ENCODE results near the gene RELCH.

Gene RELCH

DNA sequence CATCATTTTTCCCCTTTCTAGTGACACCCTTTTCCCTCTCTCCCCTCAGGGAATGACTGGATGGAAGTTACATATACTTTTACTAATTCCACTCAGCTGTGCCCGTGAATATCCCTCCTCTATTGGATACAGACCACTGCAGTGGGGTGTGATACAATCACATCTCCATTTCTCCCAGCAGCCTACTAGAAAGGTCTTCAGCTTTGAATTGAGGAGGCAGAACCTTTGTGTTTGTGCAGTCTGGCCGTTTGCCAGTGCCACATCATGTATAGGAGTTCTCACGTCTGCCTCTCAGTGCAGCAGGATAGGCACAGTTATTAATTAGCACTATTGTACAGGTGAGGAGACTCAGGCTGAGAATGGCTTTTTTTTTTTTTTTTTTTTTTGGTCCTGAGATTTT is 154.4 kb downstream of the RELCH start:
- DNase-seq (ENCODE audit: low read depth) = no peak

DNA sequence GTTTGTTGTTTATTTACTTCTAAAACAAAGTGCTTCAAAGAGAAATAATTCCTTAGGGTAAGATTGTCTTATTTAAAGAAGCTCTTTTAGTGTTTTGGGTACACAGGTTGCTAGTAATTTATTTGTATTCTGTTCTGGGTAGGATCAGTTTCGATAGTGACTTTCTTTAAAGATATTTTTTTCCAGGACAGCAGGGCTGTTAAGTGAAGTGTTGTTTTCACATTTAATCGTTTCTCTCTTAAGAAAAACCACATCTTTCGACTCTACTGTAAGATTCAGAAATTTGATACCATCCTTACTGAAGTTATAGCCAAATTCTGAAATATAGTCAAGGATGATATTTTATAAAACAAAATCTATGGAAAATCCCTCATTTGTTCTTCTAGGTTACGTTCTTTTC is 155.8 kb downstream of the RELCH start:
- no peak for DNase-seq (ENCODE audit: low read depth)

DNA sequence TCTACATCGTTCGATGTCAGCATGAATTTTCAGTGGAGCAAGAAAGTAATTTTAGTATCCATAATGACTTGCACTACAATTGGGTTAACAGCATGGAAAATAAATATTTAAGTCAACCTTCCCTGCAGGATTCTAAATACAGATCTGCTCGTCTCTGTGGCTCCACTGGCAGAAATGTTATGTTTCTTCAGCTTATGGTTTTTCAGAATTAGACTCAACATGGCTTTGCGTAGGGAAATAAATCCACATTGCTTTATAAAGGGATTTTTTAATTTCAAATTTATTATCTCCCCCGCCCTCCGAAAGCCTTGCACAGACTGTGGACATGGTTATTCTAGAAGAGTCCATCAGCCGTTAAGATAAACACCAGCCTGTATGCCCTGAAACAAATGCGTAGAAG is 156.3 kb downstream of the RELCH start:
- no peak for DNase-seq (ENCODE audit: low read depth)

DNA sequence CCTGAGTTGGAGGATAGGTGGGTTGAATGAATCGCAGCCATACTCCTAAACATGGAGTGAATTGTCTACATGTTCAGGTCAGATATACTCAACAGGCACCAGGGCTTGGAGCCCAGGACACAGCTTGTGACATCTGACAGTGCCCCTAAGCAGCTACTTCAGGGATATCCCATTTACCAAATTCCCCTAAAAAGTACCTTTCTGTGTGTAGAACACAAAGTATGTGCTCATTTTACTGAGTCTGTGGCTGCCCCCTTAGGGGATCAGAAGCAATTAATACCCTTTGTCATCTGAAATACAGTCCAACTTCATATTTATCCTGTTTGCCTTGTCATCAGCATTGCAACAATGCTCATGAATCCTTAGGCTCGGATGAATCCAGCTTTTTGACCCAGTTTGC is 158.9 kb downstream of the RELCH start:
- no peak for DNase-seq (ENCODE audit: low read depth)

DNA sequence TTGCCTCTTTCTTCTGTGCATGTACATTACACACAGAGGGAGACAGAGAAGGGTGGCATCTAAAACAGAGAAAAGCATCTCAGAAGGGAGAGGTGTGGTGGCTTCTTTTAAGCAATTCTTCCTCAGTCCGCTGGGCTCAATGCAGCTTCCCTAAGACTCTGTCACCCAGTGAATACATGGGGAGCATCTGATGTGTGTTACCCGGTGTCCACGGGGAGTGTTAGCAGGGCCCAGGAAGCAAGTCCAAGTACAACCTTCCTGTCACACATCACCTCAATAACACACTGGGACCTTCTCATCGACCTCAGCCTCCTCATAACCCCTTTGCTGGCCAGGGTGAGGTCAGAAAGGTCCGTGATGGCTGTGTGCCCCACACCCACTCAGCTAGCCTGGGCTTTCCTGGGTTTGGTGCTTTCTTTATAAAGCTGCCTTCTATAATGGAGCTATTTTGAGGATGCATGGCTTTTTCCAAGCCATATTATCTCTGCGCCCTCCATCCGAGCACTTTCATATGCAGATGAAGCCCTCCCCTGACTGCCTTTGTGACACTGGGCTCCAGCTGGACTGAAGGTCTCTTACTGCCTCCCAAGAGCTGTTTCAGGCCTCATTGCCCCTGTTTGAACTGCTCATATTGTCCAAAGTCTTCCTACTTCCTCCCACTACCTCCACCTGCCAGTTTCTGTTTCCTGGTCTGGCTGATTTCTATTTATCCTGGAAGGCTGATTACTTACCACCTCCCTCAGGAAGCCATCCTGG is 159.5 kb downstream of the RELCH start:
- DNase-seq (ENCODE audit: low read depth) = no peak

DNA sequence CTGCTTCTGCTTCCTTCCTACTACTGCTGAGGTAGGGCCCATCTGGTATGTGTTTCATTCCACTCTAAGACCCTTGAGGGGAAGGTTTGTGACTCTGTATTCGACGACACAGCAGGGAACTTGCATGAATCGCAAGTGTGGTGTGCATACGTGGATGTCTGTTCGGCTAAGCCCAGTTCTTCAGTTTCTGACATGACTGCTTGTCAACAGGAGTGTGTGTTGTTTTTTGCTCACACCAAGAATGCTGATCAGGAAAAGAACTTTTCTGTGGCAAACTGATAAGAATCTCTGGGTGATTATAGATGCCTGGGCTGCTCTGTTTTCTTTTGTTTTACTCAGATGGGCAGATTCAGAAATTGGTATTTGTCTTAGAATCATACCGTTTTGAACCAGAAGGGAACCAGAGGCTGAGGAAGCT is 160.0 kb downstream of the RELCH start:
- no peak for DNase-seq (ENCODE audit: low read depth)

DNA sequence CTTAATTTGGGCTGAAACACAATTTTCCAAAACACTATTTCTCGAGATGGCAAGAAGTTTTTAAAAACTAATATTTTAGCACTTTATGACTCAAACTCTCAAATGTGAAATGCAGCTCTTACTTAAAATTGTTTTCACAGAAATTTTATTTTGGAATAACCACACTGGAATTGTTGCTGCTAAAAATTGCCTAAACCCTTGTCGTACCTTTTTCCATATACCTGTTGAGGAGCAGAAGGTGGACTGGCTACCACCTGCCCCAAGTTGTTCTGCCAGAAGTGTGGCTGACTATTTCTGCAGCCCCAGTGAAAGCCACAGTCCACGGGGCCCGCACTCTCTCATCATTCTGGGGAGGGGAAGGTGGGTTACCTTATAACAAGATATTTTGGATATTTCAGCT is 161.4 kb downstream of the RELCH start:
- DNase-seq (ENCODE audit: low read depth) = no peak

DNA sequence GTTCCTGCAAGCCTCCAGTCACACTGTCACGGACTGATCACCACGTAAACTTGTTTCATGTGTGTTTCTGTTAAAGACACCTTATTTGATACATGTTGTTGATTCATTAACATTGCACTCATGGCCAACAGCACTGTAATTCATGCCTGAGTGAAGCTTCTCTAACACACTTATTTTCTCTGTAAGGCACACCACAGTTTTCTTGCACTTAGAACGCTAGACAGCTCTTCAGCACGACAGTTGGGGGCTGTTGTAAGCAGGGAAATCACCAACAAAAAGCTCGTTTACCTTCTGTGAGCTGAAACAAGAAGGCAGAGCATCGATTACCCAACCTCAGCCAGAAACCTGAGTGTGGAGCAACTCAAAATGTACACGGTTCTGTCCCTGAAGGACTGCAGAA is 166.1 kb downstream of the RELCH start:
- DNase-seq (ENCODE audit: low read depth) = no peak

DNA sequence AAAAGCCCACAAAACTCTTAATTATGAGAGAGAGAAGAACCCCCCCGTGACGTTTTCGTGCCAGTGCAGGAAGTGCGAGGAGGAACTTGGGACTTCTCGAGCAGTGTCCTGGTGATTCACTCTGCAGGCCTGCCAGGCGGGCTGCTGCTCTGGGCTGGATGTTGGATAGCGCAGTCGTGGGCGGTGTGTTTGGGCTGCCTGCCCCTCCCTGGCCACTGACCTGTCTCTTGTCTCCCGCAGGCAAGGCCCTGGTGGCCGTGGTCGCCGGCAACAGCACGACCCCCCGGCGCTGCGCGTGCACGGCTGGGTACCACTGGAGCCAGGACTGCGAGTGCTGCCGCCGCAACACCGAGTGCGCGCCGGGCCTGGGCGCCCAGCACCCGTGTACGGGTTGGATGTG is 167.1 kb downstream of the RELCH start:
- DNase-seq (ENCODE audit: low read depth) = no peak

DNA sequence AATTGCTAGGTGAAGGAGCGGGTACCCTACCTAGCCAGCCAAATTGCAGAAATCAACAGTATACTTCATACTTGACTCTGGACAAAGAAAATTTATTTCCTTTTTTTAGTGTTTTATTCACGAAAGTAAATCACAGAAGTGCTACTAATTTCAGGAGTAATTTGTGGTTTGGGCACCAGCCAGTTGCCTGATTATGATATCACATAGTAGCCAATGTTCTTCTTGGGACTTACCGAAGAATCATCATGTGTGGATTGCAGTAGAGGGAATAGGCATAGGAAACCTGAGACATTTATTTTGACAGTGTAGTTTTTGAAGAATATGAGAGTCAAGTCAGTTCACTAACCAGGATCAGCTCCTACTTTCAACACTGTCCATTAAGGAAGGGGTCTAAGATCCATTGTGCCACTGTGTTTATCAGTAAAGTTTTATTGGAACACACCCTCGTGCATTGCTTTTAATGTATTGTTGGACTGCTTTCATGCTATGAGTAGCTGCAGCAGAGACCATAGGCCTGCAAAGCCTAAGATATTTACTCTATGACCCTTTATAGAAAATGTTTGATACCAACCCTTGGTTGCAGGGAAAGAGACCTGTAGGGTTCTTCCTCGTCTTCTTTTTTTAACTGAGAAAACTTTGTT is 170.1 kb downstream of the RELCH start:
- DNase-seq (ENCODE audit: low read depth) = no peak
